ENCODE results near the gene ACSF2. TPM values are rescaled to one million over a fixed set of nuclear protein-coding genes. Genes with fewer than 3 reads are reported as not detected.

ACSF2 gene
- total RNA-seq, 1 donor from 2014 or later: 28.1 TPM

- H3K9me3 Mint-ChIP-seq (ENCODE audit: unreplicated experiment): no peaks in the 10 kb centered on the region
- TF ChIP-seq CTCF (IDR thresholded peaks at IDR 0.05): no peak
- no peak for DNase-seq (ENCODE audit: extremely low spot score, unreplicated experiment)
- H3K27me3 Mint-ChIP-seq (ENCODE audit: unreplicated experiment): peaks cover 3% of the 10 kb centered on the region
- no peaks in the 10 kb centered on the region for H3K36me3 Mint-ChIP-seq (ENCODE audit: unreplicated experiment)
- H3K4me3 Mint-ChIP-seq (ENCODE audit: unreplicated experiment): no peak overlapping the region
- H3K4me1 Mint-ChIP-seq (ENCODE audit: unreplicated experiment): peaks cover 54% of the 10 kb centered on the region
- H3K27ac Mint-ChIP-seq (ENCODE audit: unreplicated experiment): no peak overlapping the region
These were observed 87.5 kb downstream of the ACSF2 start for GRCh38 chr17:50513495-50513894.

- peaks cover 3% of the 10 kb centered on the region for H3K27me3 Mint-ChIP-seq (ENCODE audit: unreplicated experiment)
- DNase-seq (ENCODE audit: extremely low spot score, unreplicated experiment): no peak
- H3K4me3 Mint-ChIP-seq (ENCODE audit: unreplicated experiment): no peak overlapping the region
- H3K9me3 Mint-ChIP-seq (ENCODE audit: unreplicated experiment): no peaks in the 10 kb centered on the region
- H3K4me1 Mint-ChIP-seq (ENCODE audit: unreplicated experiment): peaks cover 54% of the 10 kb centered on the region
- no peaks in the 10 kb centered on the region for H3K36me3 Mint-ChIP-seq (ENCODE audit: unreplicated experiment)
- TF ChIP-seq CTCF (IDR thresholded peaks at IDR 0.05): no peak
- H3K27ac Mint-ChIP-seq (ENCODE audit: unreplicated experiment): peak overlapping the region; percentile 66
These were observed 88.4 kb downstream of the ACSF2 start for GRCh38 chr17:50514388-50514787.

GRCh38 chr17:50514936-50515702, 89.1 kb downstream of the ACSF2 start:
- Mint-ChIP-seq H3K27me3 (ENCODE audit: unreplicated experiment) (peaks cover 3% of the 10 kb centered on the region), H3K4me3 (ENCODE audit: unreplicated experiment) (no peak overlapping the region), H3K9me3 (ENCODE audit: unreplicated experiment) (no peaks in the 10 kb centered on the region), H3K4me1 (ENCODE audit: unreplicated experiment) (peaks cover 54% of the 10 kb centered on the region), H3K27ac (ENCODE audit: unreplicated experiment) (peak overlapping the region; percentile 66), H3K36me3 (ENCODE audit: unreplicated experiment) (no peaks in the 10 kb centered on the region)
- TF ChIP-seq CTCF (IDR thresholded peaks at IDR 0.05): no peak
- no peak for DNase-seq (ENCODE audit: extremely low spot score, unreplicated experiment)

- H3K4me3 Mint-ChIP-seq (ENCODE audit: unreplicated experiment): no peak overlapping the region
- peak overlapping the region; percentile 14 for H3K27ac Mint-ChIP-seq (ENCODE audit: unreplicated experiment)
- no peak for DNase-seq (ENCODE audit: extremely low spot score, unreplicated experiment)
- no peaks in the 10 kb centered on the region for H3K36me3 Mint-ChIP-seq (ENCODE audit: unreplicated experiment)
- peaks cover 42% of the 10 kb centered on the region for H3K4me1 Mint-ChIP-seq (ENCODE audit: unreplicated experiment)
- H3K27me3 Mint-ChIP-seq (ENCODE audit: unreplicated experiment): no peaks in the 10 kb centered on the region
- no peaks in the 10 kb centered on the region for H3K9me3 Mint-ChIP-seq (ENCODE audit: unreplicated experiment)
- no peak for TF ChIP-seq CTCF (IDR thresholded peaks at IDR 0.05)
These were observed 91.0 kb downstream of the ACSF2 start for GRCh38 chr17:50517011-50517410.

GRCh38 chr17:50517504-50518383, 91.7 kb downstream of the ACSF2 start:
- Mint-ChIP-seq H3K9me3 (ENCODE audit: unreplicated experiment) (no peaks in the 10 kb centered on the region), H3K27me3 (ENCODE audit: unreplicated experiment) (no peaks in the 10 kb centered on the region), H3K36me3 (ENCODE audit: unreplicated experiment) (no peaks in the 10 kb centered on the region), H3K4me3 (ENCODE audit: unreplicated experiment) (no peak overlapping the region), H3K27ac (ENCODE audit: unreplicated experiment) (no peak overlapping the region), H3K4me1 (ENCODE audit: unreplicated experiment) (peaks cover 42% of the 10 kb centered on the region)
- TF ChIP-seq CTCF (IDR thresholded peaks at IDR 0.05): no peak
- no peak for DNase-seq (ENCODE audit: extremely low spot score, unreplicated experiment)
